CD14-positive monocyte (primary cell): ENCODE data around the gene NCR3LG1. TPM values are rescaled to one million over a fixed set of nuclear protein-coding genes. Genes with fewer than 3 reads are reported as not detected.
A peak's percentile ranks its signal among the peaks of the same experiment; 100 is the strongest.

Experiments
- DNase-seq, 3 donors: peaks; one replicate each; pipeline ENCODE4 v3.0.0-alpha.2; 2011 to 2022
- H2AFZ ChIP-seq: 2 replicates; pipeline ENCODE4 v1.6.0; 2012; ENCODE audit warnings: mild to moderate bottlenecking, low read depth, low read length, inconsistent platforms; ENCODE audit not compliant: insufficient read depth, poor library complexity, severe bottlenecking
- H3K27ac ChIP-seq, 2 donors: 1 replicate in 1 of 2; 2 replicates in 1 of 2; pipeline ENCODE4 v1.5.1; 2012 to 2013; ENCODE audit warnings: low read length in 2 of 2, control low read depth in 1 of 2, inconsistent platforms in 1 of 2, low read depth in 1 of 2, mild to moderate bottlenecking in 1 of 2
- H3K27me3 ChIP-seq, 2 donors: one replicate each; pipeline versions ENCODE4 v1.6.0 to v1.6.1; 2011 to 2013; ENCODE audit warnings: low read length in 2 of 2; ENCODE audit not compliant: control insufficient read depth in 2 of 2, insufficient read depth in 2 of 2
- H3K36me3 ChIP-seq, 2 donors: replicated peaks in 1 of 2; 1 replicate in 1 of 2; 2 replicates in 1 of 2; pipeline versions ENCODE4 v1.5.1 to v1.6.1; 2012 to 2013; ENCODE audit warnings: low read length in 2 of 2, control low read depth in 1 of 2, inconsistent platforms in 1 of 2, mild to moderate bottlenecking in 1 of 2; ENCODE audit not compliant: insufficient read depth in 2 of 2, control insufficient read depth in 1 of 2
- H3K4me1 ChIP-seq, 2 donors: 1 replicate in 1 of 2; 2 replicates in 1 of 2; pipeline versions ENCODE4 v1.5.1 to v1.6.1; 2012 to 2013; ENCODE audit warnings: low read length in 2 of 2, control low read depth in 1 of 2, inconsistent platforms in 1 of 2, mild to moderate bottlenecking in 1 of 2, moderate library complexity in 1 of 2; ENCODE audit not compliant: insufficient read depth in 2 of 2, control insufficient read depth in 1 of 2
- H3K4me2 ChIP-seq: replicated peaks from 2 replicates; pipeline ENCODE3; 2012; ENCODE audit warnings: low read length, moderate library complexity, mild to moderate bottlenecking; ENCODE audit not compliant: poor library complexity, severe bottlenecking; ENCODE audit errors: extremely low read depth
- H3K4me3 ChIP-seq, 3 experiments: fragments of 200-600 bp in 1 of 3; sonication (generic) in 1 of 3; replicated peaks in 1 of 3; 1 replicate in 2 of 3; 2 replicates in 1 of 3; pipeline ENCODE4 v1.5.1; 2011 to 2013; ENCODE audit warnings: low read length in 3 of 3, mild to moderate bottlenecking in 3 of 3, control low read depth in 2 of 3, low read depth in 2 of 3, inconsistent platforms in 1 of 3, moderate library complexity in 1 of 3
- H3K79me2 ChIP-seq: 2 replicates; pipeline ENCODE4 v1.6.0; 2012; ENCODE audit warnings: mild to moderate bottlenecking, control low read depth, inconsistent platforms, low read length, moderate library complexity; ENCODE audit not compliant: insufficient read depth
- H3K9ac ChIP-seq: 2 replicates; pipeline ENCODE4 v1.6.0; 2017; ENCODE audit warnings: low read length, mild to moderate bottlenecking; ENCODE audit not compliant: insufficient read depth, poor library complexity, severe bottlenecking
- H3K9me3 ChIP-seq, 2 donors: replicated peaks in 1 of 2; 1 replicate in 1 of 2; 2 replicates in 1 of 2; pipeline versions ENCODE4 v1.5.1 to v1.6.1; 2012 to 2013; ENCODE audit warnings: low read length in 2 of 2, control low read depth in 1 of 2; ENCODE audit not compliant: control insufficient read depth in 1 of 2, insufficient read depth in 1 of 2
- H4K20me1 ChIP-seq: 2 replicates; pipeline ENCODE4 v1.6.0; 2012; ENCODE audit warnings: mild to moderate bottlenecking, low read length, control low read depth, moderate library complexity; ENCODE audit not compliant: insufficient read depth
- H3K27ac Mint-ChIP-seq, 7 donors: one replicate each; pipeline ENCODE4 v1.8.0; 2020; ENCODE audit warnings: mild to moderate bottlenecking in 7 of 7, mixed read lengths in 7 of 7, moderate library complexity in 6 of 7, inconsistent platforms in 2 of 7
- H3K27me3 Mint-ChIP-seq, 3 donors: one replicate each; pipeline ENCODE4 v1.8.0; 2021 to 2022; ENCODE audit warnings: low read depth in 3 of 3, mild to moderate bottlenecking in 3 of 3, mixed read lengths in 3 of 3, moderate library complexity in 3 of 3, inconsistent platforms in 1 of 3
- H3K36me3 Mint-ChIP-seq, 2 donors: one replicate each; pipeline ENCODE4 v1.8.0; 2020; ENCODE audit warnings: mixed read lengths in 2 of 2, inconsistent platforms in 1 of 2, mild to moderate bottlenecking in 1 of 2
- H3K4me1 Mint-ChIP-seq: one replicate; pipeline ENCODE4 v1.8.0; 2020; ENCODE audit warnings: mild to moderate bottlenecking, mixed read lengths
- H3K4me3 Mint-ChIP-seq, 2 donors: one replicate each; pipeline ENCODE4 v1.8.0; 2020; ENCODE audit warnings: mild to moderate bottlenecking in 2 of 2, mixed read lengths in 2 of 2, moderate library complexity in 1 of 2
- H3K9me3 Mint-ChIP-seq, 7 donors: one replicate each; pipeline ENCODE4 v1.8.0; 2020 to 2022; ENCODE audit warnings: mixed read lengths in 7 of 7, mild to moderate bottlenecking in 6 of 7, moderate library complexity in 6 of 7, inconsistent platforms in 2 of 7
- WGBS: methylation state at CpG from one replicate; pipeline ENCODE4 v1.1.5; 2013; ENCODE audit warnings: missing lambda C conversion rate; ENCODE audit not compliant: insufficient coverage; 5-methylcytosine and 5-hydroxymethylcytosine counted together
- intact Hi-C, 2 donors: fragments of 100-400 bp; cut with micrococcal nuclease; formaldehyde crosslinking; loops; one replicate each; pipeline versions ENCODE4 v1.15.0 to v1.15.1; 2023
- polyA minus RNA-seq: library from RNA; depleted of rRNA, polyadenylated mRNA; stranded (reverse); fragments of >200 nt; gene quantifications from 2 replicates; pipeline ENCODE4 v1.2.3, GENCODE V29; 2012
- polyA plus RNA-seq, 3 donors: library from polyadenylated mRNA; depleted of rRNA in 1 of 3; unstranded in 2 of 3; stranded (reverse) in 1 of 3; fragments of 300-500 nt in 2 of 3; fragments of >200 nt in 1 of 3; fragmentation: Illumina TruSeq in 2 of 3; gene quantifications; 1 replicate in 2 of 3; 2 replicates in 1 of 3; pipeline ENCODE4 v1.2.3, GENCODE V29; 2012 to 2021
- total RNA-seq, 12 experiments: library from RNA in 1 of 12; stranded (reverse) in 1 of 12; fragments of 120-200 nt in 1 of 12; gene quantifications; one replicate each; pipeline ENCODE4 v1.2.4 and lab custom pipeline; 2013 to 2026; ENCODE audit warnings: mixed read lengths in 6 of 12, inconsistent platforms in 1 of 12
- TF ChIP-seq, protein P1 (sequence below): fragments of 200-600 bp; IDR thresholded peaks from one replicate; pipeline ENCODE4 v1.8.0; 2022; ENCODE audit warnings: antibody characterized with exemption, mild to moderate bottlenecking

Gene NCR3LG1
- 0.96 TPM for total RNA-seq (2013)
- polyA plus RNA-seq (1 to 10 TPM in 1 of 3 donors, under 1 TPM in 2; 0.05 to 1.1 (median 0.15) TPM), polyA minus RNA-seq (0.80 and 1.5 TPM in 2 replicates), total RNA-seq (lab: John Stamatoyannopoulos, UW) (48.8 to 422 (median 136) reads per million in 11 experiments)

- no peaks in the 10 kb centered on the region for H3K36me3 ChIP-seq
- H2AFZ ChIP-seq, result peak within 1 kb of the TSS; percentile 84
- Mint-ChIP-seq H3K36me3 (peaks cover 0 to 2% of the 10 kb centered on the region in 2 donors), H3K4me3 (peak within 1 kb of the TSS; percentile 94 to 96), H3K4me1 (peaks cover 29% of the 10 kb centered on the region), H3K27me3 (peaks cover 4 to 26% (median 13%) of the 10 kb centered on the region in 3 donors), H3K9me3 (peaks cover 0 to 8% (median 3%) of the 10 kb centered on the region in 7 donors), H3K27ac (peak within 1 kb of the TSS in 6 of 7 donors; percentile 26 to 92 (median 89))
- H3K27me3 ChIP-seq, result peaks cover 0 to 11% of the 10 kb centered on the region in 2 donors
- peak within 1 kb of the TSS; percentile 52 to 73 (median 60) for H3K4me3 ChIP-seq
- peak; percentile 76 to 98 (median 86) for DNase-seq
- H3K79me2 ChIP-seq, result no peaks in the 10 kb centered on the region
- under 1% methylated on average over 51 of the region's 61 CpGs for WGBS
- H3K27ac ChIP-seq, result peak within 1 kb of the TSS in 1 of 2 donors; percentile 64
- peak within 1 kb of the TSS; percentile 68 for H3K9ac ChIP-seq
- H3K9me3 ChIP-seq, result no peaks in the 10 kb centered on the region
- peak within 1 kb of the TSS; percentile 75 for H3K4me2 ChIP-seq
- H3K4me1 ChIP-seq, result peaks cover 27 to 34% of the 10 kb centered on the region in 2 donors
- TF ChIP-seq, protein P1, sequence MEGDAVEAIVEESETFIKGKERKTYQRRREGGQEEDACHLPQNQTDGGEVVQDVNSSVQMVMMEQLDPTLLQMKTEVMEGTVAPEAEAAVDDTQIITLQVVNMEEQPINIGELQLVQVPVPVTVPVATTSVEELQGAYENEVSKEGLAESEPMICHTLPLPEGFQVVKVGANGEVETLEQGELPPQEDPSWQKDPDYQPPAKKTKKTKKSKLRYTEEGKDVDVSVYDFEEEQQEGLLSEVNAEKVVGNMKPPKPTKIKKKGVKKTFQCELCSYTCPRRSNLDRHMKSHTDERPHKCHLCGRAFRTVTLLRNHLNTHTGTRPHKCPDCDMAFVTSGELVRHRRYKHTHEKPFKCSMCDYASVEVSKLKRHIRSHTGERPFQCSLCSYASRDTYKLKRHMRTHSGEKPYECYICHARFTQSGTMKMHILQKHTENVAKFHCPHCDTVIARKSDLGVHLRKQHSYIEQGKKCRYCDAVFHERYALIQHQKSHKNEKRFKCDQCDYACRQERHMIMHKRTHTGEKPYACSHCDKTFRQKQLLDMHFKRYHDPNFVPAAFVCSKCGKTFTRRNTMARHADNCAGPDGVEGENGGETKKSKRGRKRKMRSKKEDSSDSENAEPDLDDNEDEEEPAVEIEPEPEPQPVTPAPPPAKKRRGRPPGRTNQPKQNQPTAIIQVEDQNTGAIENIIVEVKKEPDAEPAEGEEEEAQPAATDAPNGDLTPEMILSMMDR, result no peak
- no peaks in the 10 kb centered on the region for H4K20me1 ChIP-seq
- intact Hi-C loops, result loop anchor here (5.0 to 10.0 kb wide), 3 partner anchors 74 to 137 kb away; partner anchors contain the start of gene NUCB2 (in 1 of the 2)
Measured at GRCh38 chr11:17351510-17352176, at the start of gene NCR3LG1. Gene NCR3LG1, plus strand, starts transcription at chr11:17351800. Its CDS starts 170 bp downstream, at chr11:17351970.

DNA sequence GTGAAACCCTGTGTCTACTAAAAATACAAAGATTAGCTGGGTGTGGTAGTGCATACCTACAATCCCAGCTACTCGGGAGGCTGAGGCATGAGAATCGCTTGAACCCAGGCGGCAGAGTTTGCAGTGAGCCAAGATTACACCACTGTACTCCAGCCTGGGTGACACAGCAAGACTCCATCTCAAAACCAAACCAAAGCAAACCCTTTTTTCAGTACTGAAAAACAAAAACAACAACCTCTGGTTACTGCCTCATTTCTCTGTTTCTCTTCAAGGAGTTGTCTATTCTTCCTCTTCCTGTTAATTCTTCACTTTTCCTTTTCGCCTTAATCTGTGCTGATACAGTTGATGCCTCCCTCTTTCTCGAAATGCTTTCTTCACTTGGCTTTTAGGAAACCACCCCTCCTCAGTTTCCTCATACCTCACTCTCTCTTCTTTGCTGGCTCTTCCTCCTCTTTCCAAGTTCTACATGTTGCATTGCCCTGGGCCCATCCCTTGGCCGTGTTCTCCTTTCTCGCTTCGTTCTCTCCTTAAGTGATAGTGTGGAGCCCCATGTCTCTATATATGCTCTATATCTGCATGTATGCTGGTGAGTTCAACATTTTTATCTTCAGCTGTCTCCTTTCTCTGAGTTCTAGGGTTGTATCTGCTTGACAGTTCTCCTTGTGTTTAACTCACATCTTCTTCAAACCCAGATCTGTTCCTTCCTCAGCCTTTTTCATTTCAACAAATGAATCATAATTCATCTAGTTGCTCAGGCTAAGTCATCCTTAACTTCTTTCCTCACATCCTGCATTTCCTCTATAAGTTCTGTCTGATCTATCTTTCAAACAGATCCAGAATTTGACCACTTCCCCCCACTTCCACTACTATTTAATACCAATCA, 38.0 kb upstream of the NCR3LG1 start:
- H3K27me3 Mint-ChIP-seq, result no peaks in the 10 kb centered on the region
- intact Hi-C loops, result no loop called here
- H3K79me2 ChIP-seq, result no peaks in the 10 kb centered on the region
- no peaks in the 10 kb centered on the region for H3K27me3 ChIP-seq
- no peaks in the 10 kb centered on the region for H3K9me3 Mint-ChIP-seq
- H4K20me1 ChIP-seq, result no peaks in the 10 kb centered on the region
- H3K27ac ChIP-seq, result no peak overlapping the region
- H3K36me3 Mint-ChIP-seq, result peaks cover 24 to 32% of the 10 kb centered on the region in 2 donors
- no peak overlapping the region for H2AFZ ChIP-seq
- TF ChIP-seq, protein P1, result no peak
- no peak overlapping the region for H3K9ac ChIP-seq
- no peak overlapping the region for H3K4me3 ChIP-seq
- peaks cover 43 to 85% of the 10 kb centered on the region in 2 donors for H3K36me3 ChIP-seq
- no peak overlapping the region for H3K4me3 Mint-ChIP-seq
- 78% methylated on average over 3 of the region's 8 CpGs for WGBS
- no peaks in the 10 kb centered on the region for H3K4me1 Mint-ChIP-seq
- H3K4me1 ChIP-seq, result no peaks in the 10 kb centered on the region
- H3K27ac Mint-ChIP-seq, result no peak overlapping the region
- no peak overlapping the region for H3K4me2 ChIP-seq
- no peaks in the 10 kb centered on the region for H3K9me3 ChIP-seq
- no peak for DNase-seq
